ENCODE measurements around the gene C19orf44.

- no peak for TF ChIP-seq CTCF (IDR thresholded peaks at IDR 0.05)
- no peak for TF ChIP-seq POLR2A (IDR thresholded peaks at IDR 0.05)
Observed at GRCh38 chr19:16548956-16549355, 52.8 kb downstream of the C19orf44 start.

All from body of pancreas (tissue), 4 donors.